NCI-H2107 (cell line): Measurements from ENCODE around the gene RPS25.
"Not testable (repeated sequence)": the region's sequence is repeated elsewhere in the genome, so short reads cannot be mapped to it uniquely, and the experiment has no call there.

Source experiments
- DNase-seq: peaks from one replicate; lab custom pipeline; 2025; lab: John Stamatoyannopoulos, UW

RPS25 gene

DNA sequence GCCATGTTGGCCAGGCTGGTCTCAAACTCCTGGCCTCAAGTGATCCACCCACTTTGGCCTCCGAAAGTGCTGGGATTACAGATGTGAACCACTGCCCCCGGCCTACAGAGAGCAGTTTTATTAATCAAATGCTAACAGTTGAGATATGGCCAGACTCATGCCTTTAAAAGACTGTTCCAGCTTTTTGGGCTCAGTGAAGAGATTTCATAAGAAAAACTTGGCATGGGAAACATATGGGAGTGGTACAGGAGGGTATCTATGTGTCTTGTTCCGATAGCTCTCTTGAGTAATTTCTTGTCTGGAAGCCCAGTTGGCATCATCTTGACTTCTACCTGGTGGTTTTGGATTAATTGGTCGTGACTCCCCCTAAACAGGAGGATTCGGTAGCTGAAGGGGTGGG, 20.7 kb upstream of the RPS25 start:
- no peak for DNase-seq

DNA sequence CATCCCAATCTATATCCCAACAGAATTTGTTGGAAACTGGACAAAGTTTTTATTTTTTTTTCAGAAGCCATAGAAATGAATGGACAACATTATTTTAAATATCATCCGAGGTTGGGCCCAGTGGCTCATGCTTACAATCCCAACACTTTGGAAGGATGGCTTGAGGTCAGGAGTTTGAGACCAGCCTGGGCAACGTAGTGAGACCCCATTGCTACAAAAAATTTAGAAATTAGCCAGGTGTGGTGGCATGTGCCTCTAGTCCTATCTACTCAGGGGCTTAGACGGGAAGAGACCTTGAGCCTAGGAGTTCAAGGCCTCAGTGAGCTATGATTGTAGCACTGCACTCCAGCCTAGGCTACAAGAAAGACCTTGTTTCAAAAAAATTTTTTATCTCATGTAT, 16.7 kb upstream of the RPS25 start:
- DNase-seq = no peak

DNA sequence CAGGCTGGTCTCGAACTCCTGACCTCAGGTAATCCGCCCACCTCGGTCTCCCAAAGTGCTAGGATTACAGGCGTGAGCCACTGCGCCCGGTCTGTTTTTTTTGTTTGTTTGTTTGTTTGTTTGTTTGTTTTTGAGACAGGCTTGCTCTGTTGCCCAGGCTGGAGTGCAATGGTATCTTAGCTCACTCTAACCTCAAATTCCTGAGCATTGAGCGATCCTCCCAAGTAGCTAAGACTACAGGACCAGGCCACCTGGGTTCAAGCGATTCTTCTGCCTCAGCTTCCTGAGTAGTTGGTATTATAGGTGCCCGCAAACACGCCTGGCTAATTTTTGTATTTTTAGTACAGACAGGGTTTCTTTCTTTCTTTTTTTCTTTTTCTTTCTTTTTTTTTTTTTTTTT, 15.3 kb upstream of the RPS25 start:
- not testable (repeated sequence) for DNase-seq

DNA sequence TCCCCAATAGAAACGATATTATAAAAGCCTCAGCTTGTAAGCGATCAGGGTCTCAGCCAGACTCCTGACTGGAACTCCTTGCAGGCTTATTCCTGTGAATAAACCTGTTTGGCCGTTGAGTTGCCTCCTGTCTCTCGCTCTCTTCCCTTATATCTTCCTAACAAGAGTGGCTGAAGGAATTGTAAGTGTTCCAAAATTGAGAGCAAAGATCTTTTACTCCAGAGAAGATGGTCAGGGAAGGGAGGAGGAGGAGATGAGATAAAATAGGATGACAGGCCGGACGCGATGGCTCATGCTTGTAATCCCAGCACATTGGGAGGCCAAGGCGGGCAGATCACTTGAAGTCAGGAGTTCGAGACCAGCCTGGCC, 13.8 kb upstream of the RPS25 start:
- DNase-seq = no peak

DNA sequence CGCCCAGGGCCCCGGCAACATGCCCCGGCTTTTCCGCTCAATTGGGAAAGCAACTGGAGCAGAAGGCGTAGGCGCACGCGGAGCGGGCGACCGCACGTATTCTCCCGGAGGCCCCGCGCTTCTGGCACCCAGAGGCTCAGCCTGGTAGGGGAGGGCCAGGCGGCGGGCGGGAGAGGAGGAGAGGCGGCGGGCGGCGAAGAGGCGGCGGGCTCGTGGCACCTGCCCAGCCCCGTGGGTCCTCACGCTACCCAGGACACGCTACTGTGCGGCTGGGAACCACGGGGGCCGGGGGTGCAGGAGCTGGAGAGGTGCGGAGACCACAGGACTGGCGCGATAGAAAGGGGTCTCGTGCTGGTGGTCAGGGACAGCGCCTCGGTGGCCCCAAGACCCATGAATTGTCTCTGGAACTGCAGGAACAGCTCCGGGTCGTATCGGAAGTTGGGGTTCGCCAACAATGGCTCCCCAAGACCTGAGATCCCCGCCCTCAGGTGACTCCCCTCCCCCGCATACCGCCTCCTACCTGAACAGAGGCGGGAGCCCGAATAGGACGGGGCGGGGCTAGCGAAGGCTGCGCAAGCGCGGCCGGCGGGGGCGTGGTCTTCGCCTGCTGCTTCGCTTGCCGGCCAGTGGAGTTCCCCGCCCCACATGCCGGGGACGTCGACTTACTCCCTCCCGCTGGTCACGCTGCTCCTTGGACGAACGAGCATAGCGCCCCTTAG, 12.3 kb upstream of the RPS25 start, which contains the start of gene SLC37A4:
TSS of gene SLC37A4 (minus strand) at position 549 of the 719 bp plus-strand sequence.
- DNase-seq = peak; percentile 96

DNA sequence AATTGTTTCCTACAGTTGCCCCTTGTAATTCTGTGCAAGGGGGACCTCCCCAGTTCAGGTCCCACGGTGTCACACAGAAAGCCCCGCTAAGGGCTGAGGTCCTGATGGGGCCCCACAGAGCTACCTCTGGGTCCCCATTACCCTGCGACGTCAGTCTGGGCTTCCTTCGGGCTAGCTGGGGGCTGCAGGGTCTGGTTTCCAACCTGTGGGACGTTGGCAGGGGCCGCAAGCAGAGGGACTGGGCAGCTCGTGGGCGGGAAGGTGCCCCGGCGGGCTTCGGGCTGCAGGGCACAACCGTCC, 11.8 kb upstream of the RPS25 start:
- DNase-seq = no peak

DNA sequence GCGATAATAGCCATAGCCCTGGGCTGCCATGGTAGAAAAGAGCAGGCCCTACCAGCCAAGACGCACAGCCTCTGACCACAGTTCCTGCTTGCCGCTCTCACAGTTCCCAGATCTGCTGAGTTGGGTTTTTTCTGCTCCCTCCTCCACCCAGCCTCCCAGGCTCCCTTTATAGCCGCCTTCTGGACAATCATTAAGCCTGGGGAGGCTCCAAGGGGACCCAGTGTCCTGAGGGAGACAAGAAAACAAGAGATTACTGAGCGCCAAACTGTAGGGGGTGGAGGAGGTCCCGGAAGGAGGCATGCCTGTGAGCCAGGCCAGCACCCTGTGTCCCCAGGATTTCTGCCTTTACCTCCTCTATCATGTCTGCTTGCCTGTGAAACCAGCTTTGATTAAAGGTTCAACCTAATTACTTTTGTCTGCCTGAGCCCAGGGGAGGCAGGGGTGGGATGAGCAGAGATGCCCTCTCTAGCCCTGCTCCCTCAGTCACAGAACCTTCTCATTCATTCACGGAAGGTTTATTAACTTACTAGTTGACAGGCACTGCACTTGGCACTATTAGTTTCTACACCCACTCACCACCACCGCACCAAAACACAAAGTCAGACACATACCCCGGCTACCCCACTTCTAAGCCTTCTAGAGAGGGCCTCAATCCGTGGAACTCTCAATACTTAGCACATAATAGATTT, 11.3 kb upstream of the RPS25 start:
- no peak for DNase-seq

DNA sequence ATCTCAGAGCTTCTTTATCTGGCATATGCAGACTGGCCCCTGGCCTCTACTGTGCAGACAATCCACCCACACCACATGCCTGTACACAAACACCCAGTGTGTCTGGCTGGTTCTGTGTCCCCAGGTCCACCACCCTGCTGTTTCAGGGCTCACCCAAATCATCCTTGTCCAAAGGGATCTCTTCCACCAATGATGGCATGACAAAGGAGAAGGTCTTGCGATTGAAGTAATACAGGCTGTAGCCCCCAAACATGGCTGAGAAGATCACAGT, 10.9 kb upstream of the RPS25 start:
- no peak for DNase-seq

DNA sequence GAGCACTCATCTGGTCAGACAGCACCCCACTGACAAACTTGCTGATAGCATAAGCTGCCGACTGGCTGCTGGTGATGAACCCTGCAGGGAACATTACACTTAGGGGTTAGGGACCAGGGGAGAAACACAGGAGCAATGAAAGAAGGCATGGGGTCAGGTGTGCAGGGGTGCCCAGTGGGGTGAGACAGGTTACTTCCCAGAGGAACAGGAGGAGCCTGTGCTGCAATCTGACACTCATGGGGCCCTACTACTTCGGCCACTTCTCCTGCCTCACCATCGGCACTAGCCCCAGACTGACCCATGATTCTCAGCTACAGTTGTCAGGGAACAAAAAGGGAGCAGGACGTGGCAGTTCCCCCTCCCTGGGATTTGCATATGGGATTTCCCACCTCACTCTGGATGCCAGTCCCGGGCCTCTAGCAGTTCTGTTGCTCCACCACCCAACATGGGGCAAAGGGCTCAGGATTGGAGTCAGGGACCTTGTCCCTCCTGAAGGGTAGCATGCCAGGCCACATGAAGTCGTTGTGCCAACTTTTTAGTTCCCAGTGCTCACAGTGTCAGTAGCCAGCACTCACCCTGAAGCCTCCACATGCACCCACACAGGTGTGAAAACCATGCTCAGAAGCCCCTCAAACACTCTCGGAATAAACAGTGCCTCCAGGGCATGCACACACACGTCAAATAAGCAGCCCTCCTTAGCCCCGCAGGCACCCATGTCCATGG, 10.4 kb upstream of the RPS25 start:
- DNase-seq = no peak

DNA sequence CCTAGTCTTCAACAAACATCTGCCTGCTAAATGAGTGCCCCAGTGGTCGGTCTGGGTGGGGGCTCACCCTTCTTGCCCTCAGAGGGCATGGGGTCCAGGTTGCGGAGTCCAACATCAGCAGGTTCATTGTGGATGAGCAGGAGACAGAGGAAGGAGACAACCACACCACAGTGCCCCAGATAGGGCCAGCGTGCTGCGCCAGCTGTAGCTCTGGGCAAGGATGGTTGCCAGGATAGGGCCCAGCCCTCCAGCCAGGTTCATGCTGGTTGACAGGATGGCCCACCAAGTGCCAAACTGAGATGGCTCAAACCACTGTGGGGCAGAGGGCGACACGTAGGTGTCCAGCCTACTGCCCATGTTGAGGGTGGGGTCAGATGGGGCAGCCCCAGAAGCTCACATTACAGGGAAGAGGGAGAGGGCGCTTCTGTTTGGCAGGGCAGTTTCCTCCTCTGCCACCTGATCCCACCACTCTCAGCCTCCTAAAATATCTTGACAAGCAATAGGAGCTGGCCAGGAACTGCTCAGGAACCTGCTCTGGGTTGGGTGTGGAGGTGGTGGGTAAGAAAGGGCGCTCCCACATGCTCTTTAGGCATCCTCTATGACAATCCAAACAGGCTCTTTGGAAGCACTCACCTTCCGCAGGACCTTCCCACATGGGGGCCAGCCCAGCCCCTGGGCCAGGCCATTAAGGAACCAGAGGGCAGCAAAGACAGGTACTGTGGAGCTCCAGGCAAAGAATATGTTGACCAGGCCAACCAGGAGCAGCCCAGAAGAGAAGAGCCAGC, 9.6 kb upstream of the RPS25 start:
- no peak for DNase-seq

DNA sequence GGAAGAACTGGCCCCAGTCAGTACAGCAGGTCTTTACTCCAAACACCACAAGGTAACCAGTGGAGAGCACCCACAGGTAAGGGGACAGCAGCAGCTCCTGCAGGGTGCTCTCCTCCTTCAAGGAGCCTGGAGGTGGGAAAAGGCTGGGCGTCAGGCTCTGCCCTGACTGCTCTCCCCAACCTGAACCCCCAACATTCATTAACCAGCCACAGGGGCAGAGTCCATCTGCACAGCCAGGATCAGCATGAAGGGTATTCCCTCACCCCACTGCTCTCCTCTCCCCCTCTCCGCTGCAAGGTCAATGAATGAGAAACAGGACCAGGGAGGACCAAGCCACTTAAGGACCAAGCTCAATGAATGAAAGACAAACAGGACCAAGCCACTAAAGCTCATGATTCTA, 8.8 kb upstream of the RPS25 start:
- no peak for DNase-seq

DNA sequence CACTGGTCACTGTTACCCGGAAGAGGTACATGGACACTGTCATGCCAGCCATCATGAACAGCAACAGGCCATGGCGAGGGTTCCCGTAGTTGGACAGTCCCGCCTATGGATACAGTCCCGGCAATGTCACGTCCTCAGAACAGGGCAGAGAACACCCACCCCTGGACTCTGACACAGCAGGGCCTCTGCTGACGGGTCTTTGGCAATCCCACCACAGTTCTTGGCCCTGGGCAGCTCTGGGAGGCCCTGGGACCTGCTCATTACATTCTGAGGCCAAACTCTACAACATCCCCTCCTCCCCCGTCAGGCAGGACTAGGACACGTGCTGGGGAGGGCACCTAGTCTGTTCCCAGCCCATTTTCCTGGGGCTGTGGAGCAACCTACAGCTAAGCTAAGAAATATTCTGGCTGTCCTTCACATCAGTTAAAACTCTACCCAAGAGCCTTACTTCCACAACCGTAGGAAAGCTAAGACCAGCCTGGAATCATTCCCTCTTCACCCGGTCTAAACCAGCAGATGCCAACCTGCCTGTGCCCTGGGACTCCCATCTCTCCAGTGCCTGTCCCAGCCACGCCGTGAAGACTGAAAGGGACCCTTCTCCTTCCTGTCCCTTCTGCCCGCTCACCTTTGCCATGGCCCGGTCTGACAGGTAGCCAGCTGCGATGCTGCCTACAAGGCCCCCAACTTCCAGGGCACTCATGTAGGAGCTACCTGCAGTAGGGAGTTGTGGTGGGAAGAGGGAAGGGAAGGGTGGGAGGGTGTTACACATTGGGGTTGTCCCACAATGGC, 8.0 kb upstream of the RPS25 start:
- no peak for DNase-seq

DNA sequence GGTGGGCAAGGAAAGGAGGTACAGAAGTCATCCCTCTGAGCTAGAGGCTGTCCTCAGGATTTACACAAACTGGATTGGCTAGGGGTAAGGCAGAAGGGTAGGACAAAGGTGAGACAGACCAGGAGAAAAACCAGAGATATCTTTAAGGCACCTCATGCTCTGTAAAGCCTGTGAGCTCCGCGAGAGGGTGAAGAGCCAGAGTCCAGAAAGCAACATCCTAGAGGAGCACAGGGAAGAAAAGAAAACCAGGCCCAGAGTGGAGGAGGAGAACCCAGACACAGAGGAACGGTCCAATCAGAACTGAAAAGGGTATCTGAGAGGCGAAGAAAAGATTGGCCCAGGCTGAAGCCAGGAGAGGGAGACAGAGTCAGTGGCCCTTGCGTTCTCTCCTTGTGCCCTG, 7.4 kb upstream of the RPS25 start:
- DNase-seq = no peak

DNA sequence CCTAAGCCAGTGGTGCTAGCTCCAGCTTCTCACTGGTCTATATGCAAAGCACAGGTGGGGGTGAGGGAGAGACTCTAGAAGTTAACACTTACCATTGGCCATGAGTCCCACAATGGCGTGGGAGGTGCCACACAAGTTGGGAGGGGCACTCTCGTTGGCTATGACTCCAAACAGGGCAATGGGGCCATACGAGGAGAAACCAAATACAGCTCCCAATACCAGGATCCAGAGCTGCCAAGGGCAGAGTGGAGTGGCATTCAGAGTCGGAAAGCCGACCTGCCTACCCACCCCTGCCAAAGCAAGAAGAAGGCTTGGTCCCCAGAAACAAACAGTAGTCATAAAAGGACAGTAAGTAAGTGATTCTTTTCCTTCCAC, 6.9 kb upstream of the RPS25 start:
- DNase-seq = no peak

DNA sequence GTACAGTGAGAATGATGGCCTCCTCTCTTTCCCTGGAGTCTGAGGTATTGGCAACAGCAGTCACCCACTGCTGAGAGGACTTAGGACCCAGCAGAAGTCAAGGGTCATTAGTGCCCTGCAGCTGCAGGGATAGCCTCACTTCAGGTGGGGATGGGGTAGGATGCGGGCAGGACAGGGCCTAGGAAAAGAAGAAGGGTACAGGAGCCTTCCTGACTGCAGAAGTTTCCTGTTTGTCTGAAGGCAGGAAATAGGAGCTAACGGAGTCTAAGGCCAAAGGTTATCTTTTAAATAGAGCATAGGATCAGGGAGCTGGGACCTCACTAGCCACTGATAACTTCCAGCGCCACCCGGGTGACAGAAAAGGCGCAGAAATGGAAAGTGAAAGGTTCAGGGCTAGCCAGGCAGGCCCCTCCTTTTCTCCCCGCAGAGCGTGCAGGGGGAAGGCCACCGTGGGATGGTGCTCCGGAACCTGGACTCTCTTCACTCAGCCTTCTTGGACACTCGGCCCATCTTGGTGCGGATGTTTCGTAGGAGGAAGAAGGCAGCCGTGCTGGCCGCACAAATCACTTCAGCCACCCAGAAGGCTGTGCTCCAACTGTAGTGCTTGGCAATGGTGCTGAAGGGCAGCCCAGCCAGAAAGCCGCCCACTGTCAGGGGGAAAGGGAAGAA, 6.4 kb upstream of the RPS25 start:
- DNase-seq = no peak

DNA sequence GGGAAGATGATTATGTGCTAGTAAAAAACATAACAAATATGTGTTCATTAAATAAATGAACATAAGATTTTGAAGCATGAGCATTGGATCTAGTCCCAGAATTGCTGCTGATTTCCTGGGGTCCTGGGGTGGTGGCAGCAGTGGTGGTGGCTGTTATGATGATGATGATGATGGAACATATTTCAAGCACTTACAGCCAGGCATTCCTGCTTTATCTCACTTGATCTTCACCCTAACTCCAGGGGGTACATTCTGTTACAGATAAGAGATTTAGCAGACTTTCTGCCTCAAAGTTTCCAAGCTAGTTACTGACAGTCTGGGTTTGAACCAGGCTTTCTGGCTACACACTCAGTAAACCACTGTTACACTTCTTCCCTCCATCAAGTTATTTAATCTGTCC, 5.6 kb upstream of the RPS25 start:
- no peak for DNase-seq

DNA sequence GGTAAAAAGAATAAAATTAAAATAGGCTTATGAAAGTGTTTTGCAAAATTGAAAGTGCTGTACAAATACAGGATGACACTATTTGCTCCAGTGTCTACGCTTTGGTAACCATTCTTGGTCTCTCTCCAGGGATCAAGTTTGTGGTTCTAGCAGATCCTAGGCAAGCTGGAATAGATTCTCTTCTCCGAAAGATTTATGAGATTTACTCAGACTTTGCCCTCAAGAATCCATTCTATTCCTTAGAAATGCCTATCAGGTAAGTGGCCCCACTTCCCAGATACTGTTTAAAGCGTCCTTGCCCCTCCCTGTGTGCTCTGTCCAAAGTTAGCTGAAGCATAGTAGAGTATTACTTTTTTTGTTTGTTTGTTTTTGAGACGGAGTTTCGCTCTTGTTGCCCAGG, 3.5 kb upstream of the RPS25 start:
- no peak for DNase-seq

DNA sequence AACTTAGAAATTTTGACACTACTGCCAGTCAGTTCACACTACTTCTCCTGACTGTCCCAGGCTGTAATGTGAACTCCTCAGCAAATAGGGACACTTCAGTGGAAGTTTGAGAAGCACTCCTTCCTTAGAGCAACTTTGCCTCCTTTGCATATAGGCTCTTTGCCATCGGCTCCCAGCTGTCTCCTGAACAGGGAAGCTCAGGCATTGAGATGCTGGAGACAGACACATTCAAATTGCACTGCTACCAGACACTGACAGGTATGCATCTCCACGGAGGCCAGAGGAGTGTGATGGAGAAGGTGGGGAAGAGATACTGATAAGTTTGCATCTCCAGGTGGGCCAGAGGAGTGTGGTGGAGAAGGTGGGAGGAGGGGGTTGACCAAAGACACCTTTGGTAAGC, 1.9 kb upstream of the RPS25 start:
- no peak for DNase-seq

DNA sequence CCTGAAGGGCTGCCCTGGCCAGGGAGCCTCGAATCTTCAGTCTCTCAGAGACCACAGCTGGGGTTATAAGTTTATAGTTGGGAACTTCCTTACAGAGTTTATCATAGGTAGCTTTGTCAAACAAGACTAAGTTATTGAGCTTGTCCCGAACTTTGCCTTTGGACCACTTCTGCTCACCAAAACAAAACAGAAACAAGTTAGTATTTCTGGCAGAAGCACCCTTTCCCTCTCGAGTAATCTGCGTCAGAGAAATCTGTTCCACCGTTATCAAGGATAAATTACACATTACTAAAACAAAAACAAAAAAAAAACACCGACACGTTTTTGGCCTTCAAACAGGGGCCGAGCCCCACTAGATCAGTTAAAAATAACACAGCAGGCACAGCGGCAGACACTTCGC, 766 bp downstream of the RPS25 start:
- DNase-seq = not testable (repeated sequence)

DNA sequence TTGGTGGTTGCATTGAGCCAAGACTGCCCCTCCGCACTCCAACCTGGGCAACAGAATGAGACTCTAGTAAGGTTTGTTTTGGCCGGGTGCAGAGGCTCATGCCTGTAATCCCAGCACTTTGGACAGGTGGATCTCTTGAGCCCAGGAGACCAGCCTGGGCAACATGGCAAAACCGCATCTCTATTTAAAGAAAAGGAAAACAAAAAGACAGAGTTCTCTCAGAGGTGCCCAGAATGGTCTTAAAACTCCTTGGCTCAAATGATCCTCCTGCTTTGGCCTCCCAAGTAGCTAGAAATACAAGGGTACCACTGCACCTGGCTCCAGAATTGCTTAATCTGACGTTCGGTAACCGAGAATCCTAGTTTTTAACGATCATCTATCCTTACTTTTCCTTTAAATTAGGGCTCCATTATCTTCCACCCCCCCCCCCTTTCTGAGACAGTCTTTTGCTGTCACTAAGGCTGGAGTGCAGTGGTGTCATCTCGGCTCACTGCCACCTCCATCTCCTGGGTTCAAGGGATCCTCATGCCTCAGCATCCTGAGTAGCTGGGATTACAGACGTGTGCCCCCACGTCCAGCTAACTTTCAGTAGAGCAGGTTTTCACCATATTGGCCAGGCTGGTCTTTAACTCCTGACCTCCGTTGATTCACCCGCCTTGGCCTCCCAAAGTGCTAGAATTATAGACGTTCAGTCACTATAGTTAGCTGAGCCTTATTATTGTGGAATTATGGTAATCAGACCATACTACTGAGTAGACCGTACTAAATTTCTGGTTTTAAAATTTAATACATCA, 1.7 kb downstream of the RPS25 start:
- DNase-seq = no peak
